ENCODE data around the gene GPRC5C.

GRCh38 chr17:74444406-74444805 lies 12.5 kb downstream of the GPRC5C start:
- no peak for TF ChIP-seq CTCF (IDR thresholded peaks at IDR 0.05)
- no peak for TF ChIP-seq POLR2A (IDR thresholded peaks at IDR 0.05)

All from heart left ventricle (tissue), 13 donors.